Measurements from ENCODE around the gene QSOX1. TPM values are rescaled to one million over a fixed set of nuclear protein-coding genes. Genes with fewer than 3 reads are reported as not detected.
A peak's percentile ranks its signal among the peaks of the same experiment; 100 is the strongest.

QSOX1 gene
- total and polyA plus RNA-seq, 9 of the 15 experiments (the other 6 are each of a cell fraction or from before 2014, with no cell fraction given) = 4.0 to 53.1 (median 15.0) TPM

DNA sequence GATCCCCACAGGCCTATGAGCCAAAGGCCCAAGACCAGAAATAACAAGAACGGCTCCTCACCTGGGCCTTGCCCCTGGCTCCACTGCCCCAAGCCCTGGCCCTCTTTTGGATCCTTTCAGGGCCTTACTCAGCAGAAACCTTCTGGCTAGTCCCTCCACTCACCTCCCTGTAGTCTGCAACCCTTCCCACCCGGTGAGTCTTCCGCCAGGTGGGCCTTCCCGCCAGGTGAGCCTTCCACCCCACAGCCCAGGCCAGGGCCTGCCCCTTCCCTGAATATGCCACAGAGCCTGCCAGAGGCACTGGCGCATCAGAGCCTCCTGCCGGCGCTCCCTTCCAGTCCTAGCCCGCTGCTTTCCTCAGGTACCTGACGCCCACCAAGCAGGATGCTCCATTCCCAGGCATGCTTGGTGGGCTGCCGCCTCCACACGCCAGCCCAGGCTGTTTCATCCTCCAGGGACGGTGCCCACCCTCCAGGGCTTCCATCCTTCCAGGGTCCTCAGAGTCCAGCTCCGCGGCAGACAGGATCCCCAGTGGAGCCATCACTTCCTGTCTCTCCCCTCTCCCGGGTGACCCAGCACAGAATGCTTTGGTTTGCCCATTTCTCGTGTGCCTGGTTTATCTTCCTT, 96.3 kb downstream of the QSOX1 start:
- 30% methylated on average over 16 of the region's 16 CpGs for WGBS (ENCODE audit: insufficient coverage, low coverage, missing lambda C conversion rate)
- Histone ChIP-seq H3K9ac (ENCODE audit: insufficient read depth in 1 of 2, low read depth in 2 of 2, low read length in 2 of 2) (no peak overlapping the region), H3K4me1 (replicated peaks in 1 of 2; ENCODE audit: control insufficient read depth in 2 of 2, insufficient read depth in 2 of 2, low read length in 2 of 2) (peaks cover 0 to 21% of the 10 kb centered on the region in 2 experiments; a peak in 3 of 5 replicates), H3K4me2 (ENCODE audit: insufficient read depth, low read length) (no peak overlapping the region), H3K36me3 (ENCODE audit: control insufficient read depth, insufficient read depth, low read length) (no peaks in the 10 kb centered on the region), H3K9me1 (ENCODE audit: control insufficient read depth, insufficient read depth, low read length) (no peaks in the 10 kb centered on the region), H3K27ac (ENCODE audit: extremely low read depth, low read depth, low read length) (no peak overlapping the region), H3K4me3 (no peak overlapping the region), H2AFZ (ENCODE audit: low read depth, low read length) (no peak overlapping the region), H3K79me2 (ENCODE audit: control insufficient read depth, insufficient read depth, low read length) (no peaks in the 10 kb centered on the region), H3K9me3 (replicated peaks; ENCODE audit: control insufficient read depth, insufficient read depth, low read depth, low read length) (no peaks in the 10 kb centered on the region), H4K20me1 (replicated peaks; ENCODE audit: control insufficient read depth, insufficient read depth, low read length) (peaks cover 4% of the 10 kb centered on the region; the same call in 1 of the 2 replicates), H3K27me3 (ENCODE audit: control insufficient read depth in 2 of 2, insufficient read depth in 2 of 2, low read length in 2 of 2) (peaks cover 1 to 28% of the 10 kb centered on the region in 2 experiments; a peak in 3 of 5 replicates)
- in situ Hi-C loops (cut with MboI) = loop anchor here (5.0 to 25.0 kb wide), 3 partner anchors 166 to 911 kb away; no protein-coding TSS in a partner anchor
- ChIA-PET CTCF (ENCODE audit: low intra/inter-chr PET ratio) (interaction anchor here (1.6 to 4.2 kb wide), 2 partner anchors 165 to 231 kb away, joined by 6 to 41 read pairs; no protein-coding TSS in a partner anchor), POLR2A (interaction anchor here (1.0 to 1.3 kb wide), 2 partner anchors 9 to 15 kb away, joined by 3 to 5 read pairs; no protein-coding TSS in a partner anchor)
- DNase-seq (ENCODE audit: extremely low read depth in 1 of 4, low spot score in 3 of 4) (no peak), ATAC-seq (no peak), FAIRE-seq (no peak)
- 0 out of 2 replicates have a peak, but pooled peaks have one; percentile 12 for TF ChIP-seq ZNF316 (IDR thresholded peaks at IDR 0.05)
- TF ChIP-seq HNRNPK (IDR thresholded peaks at IDR 0.05; ENCODE audit: low read depth, low read length, poor library complexity, severe bottlenecking) = no peak
- no peak for TF ChIP-seq NCOA1 (IDR thresholded peaks at IDR 0.05; ENCODE audit: low read depth)
- BruUV-seq (replicated peaks) = no TSS peak
- intact Hi-C loops (cut with micrococcal nuclease) = loop anchor here (5.0 kb wide), 1 partner anchor 116 kb away; no protein-coding TSS in a partner anchor

Measured in K562 (cell line).